ENCODE results near the gene C8G.

Gene C8G

GRCh38 chr9:136944519-136945332, at the start of gene C8G, which contains the start of gene FBXW5:
C8G (plus strand) TSS chr9:136945243; CDS start chr9:136945321, 78 bp downstream.
FBXW5 (minus strand) TSS chr9:136944738; CDS start chr9:136944083, 655 bp downstream.
- DNase-seq (ENCODE audit: low read depth in 2 of 2) = peak; percentile 87 to 91

- no peak for DNase-seq (ENCODE audit: low read depth in 2 of 2)
Measured at GRCh38 chr9:136896027-136896426, 49.0 kb upstream of the C8G start.

- no peak for DNase-seq (ENCODE audit: low read depth in 2 of 2)
Measured at GRCh38 chr9:136898483-136899100, 46.5 kb upstream of the C8G start.

GRCh38 chr9:136899196-136899595, 45.8 kb upstream of the C8G start:
- no peak for DNase-seq (ENCODE audit: low read depth in 2 of 2)

GRCh38 chr9:136900556-136900955, 44.5 kb upstream of the C8G start:
- DNase-seq (ENCODE audit: low read depth in 2 of 2) = no peak

GRCh38 chr9:136900988-136901515, 44.0 kb upstream of the C8G start:
- no peak for DNase-seq (ENCODE audit: low read depth in 2 of 2)

- peak; percentile 58 to 67 for DNase-seq (ENCODE audit: low read depth in 2 of 2)
Measured at GRCh38 chr9:136901516-136902258, 43.4 kb upstream of the C8G start.

GRCh38 chr9:136902259-136902821, 42.7 kb upstream of the C8G start:
- peak; percentile 83 for DNase-seq (ENCODE audit: low read depth in 2 of 2)

- DNase-seq (ENCODE audit: low read depth in 2 of 2) = no peak
Measured at GRCh38 chr9:136903041-136903554, 41.9 kb upstream of the C8G start.

- DNase-seq (ENCODE audit: low read depth in 2 of 2) = no peak
Measured at GRCh38 chr9:136906266-136906665, 38.8 kb upstream of the C8G start.

- no peak for DNase-seq (ENCODE audit: low read depth in 2 of 2)
Measured at GRCh38 chr9:136907011-136907914, 37.8 kb upstream of the C8G start.

GRCh38 chr9:136910197-136910900, 34.7 kb upstream of the C8G start:
- no peak for DNase-seq (ENCODE audit: low read depth in 2 of 2)

- no peak for DNase-seq (ENCODE audit: low read depth in 2 of 2)
Measured at GRCh38 chr9:136910901-136911245, 34.2 kb upstream of the C8G start.

GRCh38 chr9:136913701-136914438, 31.2 kb upstream of the C8G start:
- no peak for DNase-seq (ENCODE audit: low read depth in 2 of 2)

- DNase-seq (ENCODE audit: low read depth in 2 of 2) = no peak
Measured at GRCh38 chr9:136915632-136916329, 29.3 kb upstream of the C8G start.

- DNase-seq (ENCODE audit: low read depth in 2 of 2) = no peak
Measured at GRCh38 chr9:136916330-136917184, 28.5 kb upstream of the C8G start.

- no peak for DNase-seq (ENCODE audit: low read depth in 2 of 2)
Measured at GRCh38 chr9:136917902-136918301, 27.1 kb upstream of the C8G start.

- no peak for DNase-seq (ENCODE audit: low read depth in 2 of 2)
Measured at GRCh38 chr9:136920069-136920468, 25.0 kb upstream of the C8G start.

All from stimulated activated CD4-positive, alpha-beta T cell treated with anti-CD3 and anti-CD28 coated beads, Interleukin-15, amount 100 ng/mL, for 48 hours (primary cell).